Esophagus muscularis mucosa (tissue), 3 donors: Measurements from ENCODE around the gene ARPC2.

Source experiments
- CTCF ChIP-seq, 3 experiments: fragments of 200-600 bp in 2 of 3; fragments of 450-650 bp in 1 of 3; sonication (generic) in 2 of 3; IDR thresholded peaks; one replicate each; pipeline ENCODE4 v1.5.1; 2017 to 2019; ENCODE audit warnings: antibody characterized with exemption in 3 of 3, mild to moderate bottlenecking in 2 of 3, moderate library complexity in 1 of 3
- EP300 ChIP-seq: sonication (generic); formaldehyde crosslinking; IDR thresholded peaks from one replicate; pipeline ENCODE4 v1.6.1; 2017; ENCODE audit warnings: antibody characterized with exemption

GRCh38 chr2:218265626-218266025 lies 48.6 kb downstream of the ARPC2 start:
- TF ChIP-seq CTCF (IDR thresholded peaks at IDR 0.05) (no peak), EP300 (no peak)
